GM19240 (cell line): ENCODE results near the gene COBL.

Experiments used
- DNase-seq: peaks from one replicate; pipeline ENCODE4 v3.0.0; 2011; ENCODE audit warnings: low spot score; ENCODE audit not compliant: insufficient read length

The COBL gene

GRCh38 chr7:51308265-51308664 is 8.3 kb downstream of the COBL start:
- no peak for DNase-seq

- DNase-seq = no peak
Measured at GRCh38 chr7:51307651-51308210, 8.9 kb downstream of the COBL start.

DNA sequence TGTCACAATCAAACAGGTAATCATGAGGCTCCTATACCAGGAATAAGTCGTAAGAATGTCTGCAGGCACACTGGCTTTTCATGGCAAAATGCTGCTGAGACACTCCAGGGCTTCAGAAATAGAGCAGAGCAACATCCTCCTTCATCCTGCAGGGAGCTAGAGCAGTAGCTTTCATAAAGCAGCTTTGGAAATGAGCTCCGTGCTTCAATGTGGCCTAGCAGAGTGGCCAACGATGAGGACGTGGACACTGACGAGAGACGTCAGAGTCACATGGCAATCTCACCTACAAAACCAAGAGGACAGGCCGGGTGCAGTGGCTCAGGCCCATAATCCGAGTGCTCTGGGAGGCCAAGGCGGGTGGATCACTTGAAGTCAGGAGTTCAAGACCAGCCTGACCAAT is 9.8 kb downstream of the COBL start:
- no peak for DNase-seq

- DNase-seq = no peak
Measured at GRCh38 chr7:51304729-51305128, 11.9 kb downstream of the COBL start.

DNA sequence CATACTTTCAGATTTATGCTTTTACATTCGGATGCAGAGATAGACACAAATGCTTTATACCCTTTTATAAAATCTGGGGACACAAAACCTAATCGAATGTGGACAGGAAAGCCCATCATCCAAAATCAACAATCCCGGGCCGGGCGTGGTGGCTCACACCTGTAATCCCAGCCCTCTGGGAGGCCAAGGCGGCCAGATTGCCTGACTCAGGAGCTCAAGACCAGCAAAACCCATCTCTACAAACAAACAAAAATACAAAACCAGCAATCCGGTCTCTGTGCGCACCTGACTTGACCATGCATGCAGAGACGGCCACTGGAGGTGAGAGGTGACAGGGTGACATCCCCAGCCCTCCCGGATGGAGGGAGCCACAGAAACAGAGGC is 13.5 kb downstream of the COBL start:
- DNase-seq = no peak

DNA sequence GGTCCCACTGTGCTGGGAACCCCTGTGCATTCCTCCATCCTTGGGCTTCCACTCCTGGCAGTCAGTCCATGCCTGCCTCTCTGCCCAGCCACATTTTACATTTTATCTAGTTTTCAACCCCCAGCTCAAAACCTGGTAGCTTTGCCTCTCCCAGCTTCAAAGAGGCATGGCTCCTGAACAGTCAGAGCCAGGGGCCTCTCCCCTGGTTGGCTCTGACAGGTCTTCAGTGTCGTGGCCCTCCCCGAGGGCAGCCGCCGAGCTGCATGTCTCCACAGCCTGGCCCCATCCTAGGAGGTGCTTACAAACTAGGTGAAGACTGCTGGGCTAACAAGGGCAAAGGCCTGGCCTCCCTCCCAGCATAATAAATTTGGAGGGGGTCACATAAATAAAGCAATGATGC is 14.8 kb downstream of the COBL start:
- no peak for DNase-seq

DNA sequence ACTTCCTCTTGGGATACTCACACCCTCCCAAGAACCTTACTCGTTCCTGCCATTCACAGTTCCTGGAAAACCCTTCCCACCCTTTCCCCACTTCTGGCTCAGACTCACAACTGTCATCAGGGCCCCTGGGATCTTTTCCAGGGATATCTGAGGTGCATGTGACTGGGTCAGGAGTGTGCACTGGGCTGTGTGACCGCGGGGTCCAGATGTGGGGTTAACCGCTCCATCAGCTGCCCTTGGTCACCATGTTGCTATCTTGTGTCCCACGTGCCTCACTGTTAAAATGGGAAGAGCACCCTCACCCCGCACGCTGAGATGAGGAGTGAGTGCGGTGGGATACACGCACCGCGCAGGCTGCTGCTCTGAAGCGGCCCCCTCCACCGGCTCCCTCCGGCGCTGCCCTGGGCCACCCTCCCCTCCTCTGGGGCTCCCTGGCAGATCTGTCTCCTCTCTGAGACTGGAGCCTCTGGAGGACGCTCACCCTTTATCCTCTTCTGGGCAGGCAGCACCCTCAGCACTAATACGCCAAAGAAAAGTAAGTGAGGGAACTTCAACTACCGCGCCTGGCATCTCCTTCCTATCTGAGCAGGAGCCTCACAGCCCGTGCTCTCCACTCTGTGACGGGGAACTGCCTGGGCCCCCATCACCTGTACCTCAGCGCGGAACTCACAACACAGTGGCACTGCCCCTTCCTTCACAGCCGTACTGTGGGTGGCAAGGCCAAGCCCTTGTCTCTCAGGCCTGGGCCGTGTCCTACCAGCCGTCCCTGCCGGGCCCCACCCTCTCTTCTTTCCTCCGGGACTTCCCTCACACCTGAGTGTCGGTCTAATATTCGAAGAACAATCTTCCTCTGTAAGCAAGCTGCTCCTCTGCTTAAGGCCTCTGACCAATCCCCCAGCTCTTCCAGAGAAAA is 15.6 kb downstream of the COBL start:
- DNase-seq = no peak

DNA sequence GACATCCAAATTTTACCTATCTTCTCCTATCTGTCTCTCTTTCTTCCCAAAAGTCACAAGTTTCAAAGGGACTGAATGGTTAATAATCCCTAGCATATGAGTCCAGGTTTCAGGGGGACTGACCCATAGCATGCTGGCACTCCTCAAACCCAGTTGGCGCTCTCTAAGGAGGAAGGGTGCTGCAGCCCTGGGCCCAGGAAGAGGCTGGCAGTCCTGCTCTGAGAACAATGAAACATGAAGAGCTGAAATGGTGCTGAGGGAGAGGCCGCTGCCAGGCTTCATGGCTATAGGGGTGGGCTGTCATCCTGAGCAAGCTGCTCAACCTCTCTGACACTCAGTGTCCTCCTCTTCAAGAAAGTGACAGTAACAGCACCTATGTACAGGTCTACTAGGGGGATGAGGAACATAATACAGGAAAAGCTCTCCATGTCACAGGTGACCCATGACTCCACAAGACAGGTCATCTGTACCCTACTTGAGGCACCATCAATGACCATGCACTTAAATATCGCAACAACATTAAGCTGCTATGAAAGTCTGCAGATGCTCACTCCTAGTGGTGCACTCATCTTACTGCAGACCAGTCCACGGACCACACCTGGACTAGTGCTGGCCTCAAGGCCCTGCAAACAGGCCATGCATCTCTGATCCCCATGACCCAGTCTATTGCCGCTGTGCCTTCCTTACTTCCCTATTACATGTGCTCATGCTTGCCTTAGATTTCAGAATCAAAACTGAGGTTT is 17.0 kb downstream of the COBL start:
- DNase-seq = no peak

GRCh38 chr7:51298912-51299311 is 17.7 kb downstream of the COBL start:
- no peak for DNase-seq

DNA sequence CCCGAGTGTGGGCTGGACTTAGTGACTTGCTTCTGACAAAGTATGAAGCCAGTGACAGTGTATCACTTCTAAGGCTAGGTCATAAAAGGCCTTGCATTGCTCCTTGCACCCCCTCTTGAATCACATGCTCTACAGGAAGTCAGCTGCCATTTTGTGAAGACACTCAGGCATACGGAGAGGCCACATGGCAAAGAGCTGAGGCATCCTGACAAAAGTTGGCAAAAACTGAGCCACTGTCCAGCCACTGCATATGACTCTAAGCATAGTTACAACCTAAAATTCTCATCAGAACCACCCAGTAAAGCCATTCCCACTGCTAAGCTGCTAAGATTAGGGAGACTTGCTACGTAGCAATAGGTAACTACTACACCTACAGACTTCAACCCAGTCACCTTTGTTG is 18.6 kb downstream of the COBL start:
- DNase-seq = no peak

GRCh38 chr7:51295440-51296245 is 21.0 kb downstream of the COBL start:
- DNase-seq = no peak

DNA sequence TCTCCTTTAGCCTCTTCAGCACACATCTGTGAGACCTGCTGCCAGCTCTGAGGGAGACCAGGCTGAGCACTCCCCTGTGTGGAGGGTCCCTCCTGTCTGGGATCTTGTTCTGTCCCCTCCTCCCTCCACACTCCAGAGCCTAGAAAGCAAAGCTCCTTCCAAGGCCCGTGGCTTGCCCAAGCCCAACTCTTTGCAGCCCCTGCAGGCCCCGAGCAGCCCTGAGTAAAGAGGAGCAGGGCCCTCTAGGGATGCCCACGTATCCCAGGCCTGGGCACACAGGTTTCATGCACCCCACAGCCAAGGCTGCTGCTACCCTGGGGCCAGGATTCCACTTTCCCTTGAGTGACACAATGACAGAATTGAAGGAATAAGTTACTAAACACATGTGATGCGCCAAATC is 24.0 kb downstream of the COBL start:
- DNase-seq = no peak

DNA sequence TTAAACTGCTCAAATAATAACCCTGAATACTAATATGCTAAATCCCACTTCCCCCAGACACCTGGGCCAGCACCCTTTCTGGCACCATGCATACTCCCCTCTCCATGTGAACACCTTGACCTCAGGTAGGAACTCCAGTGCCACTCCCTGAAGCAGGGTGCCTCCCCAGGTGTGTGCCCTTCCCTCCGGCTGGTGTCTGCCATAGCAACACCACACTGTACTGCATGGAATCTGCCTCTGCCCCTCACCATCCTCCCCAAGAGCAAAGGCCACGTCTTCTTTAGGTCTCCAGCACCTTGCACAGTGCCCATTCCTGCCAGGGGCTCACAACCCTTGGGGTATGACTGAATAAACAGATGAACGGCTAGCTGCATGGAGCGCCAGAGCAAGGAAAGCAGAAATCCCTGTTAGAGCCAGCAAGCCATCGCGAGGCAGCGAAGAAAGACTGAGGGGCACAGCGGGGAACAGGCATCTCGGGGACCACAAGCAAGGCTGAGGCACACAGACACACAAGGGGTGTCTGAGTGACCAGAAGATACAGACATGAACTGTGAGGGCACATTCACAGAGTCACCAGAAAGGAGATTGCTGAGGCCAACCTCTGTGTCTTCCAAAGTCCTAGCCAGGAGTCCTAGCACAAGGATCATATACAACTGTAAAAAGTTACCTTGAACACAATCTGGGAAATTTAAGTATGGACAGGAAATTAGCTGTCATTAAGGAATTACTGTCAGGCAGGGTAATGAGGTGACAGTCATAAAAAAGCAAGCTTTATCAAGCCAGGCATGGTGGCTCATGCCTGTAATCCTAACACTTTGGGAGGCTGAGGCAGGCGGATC is 25.7 kb downstream of the COBL start:
- DNase-seq = no peak

GRCh38 chr7:51290304-51290637 is 26.3 kb downstream of the COBL start:
- no peak for DNase-seq

DNA sequence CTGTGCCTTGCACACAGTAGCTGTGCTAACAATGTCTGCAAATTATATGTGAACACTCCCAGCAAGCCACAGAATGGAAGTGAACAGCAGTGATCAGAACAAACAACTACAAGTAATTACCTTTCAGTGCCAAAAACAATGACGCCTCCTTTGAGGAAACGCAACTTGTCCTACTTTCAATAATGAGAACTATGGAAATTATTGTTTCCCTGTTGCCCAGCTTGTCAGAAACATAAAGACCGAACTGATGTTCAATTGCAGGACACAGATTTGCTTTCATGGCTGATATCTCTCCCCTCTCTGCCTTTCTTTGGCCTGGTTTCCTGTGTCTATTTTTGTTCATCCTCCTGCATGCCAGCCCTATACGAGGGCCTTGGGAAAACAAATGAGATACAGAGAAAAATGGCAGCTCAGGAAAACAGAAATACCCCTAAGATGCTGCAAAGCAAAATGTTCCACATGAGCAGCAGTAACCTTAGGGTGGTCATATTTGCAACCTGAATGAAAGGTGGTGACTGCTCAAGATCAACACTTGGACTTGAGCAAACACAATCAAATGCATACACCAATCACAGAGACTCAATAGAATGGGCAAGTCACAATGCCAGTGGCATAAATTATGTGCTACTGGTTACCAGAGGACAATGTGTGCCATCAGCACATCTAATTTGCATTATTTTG is 26.8 kb downstream of the COBL start:
- DNase-seq = no peak

- no peak for DNase-seq
Measured at GRCh38 chr7:51288896-51289622, 27.6 kb downstream of the COBL start.

GRCh38 chr7:51286401-51286800 is 30.2 kb downstream of the COBL start:
- no peak for DNase-seq

- no peak for DNase-seq
Measured at GRCh38 chr7:51280156-51280555, 36.5 kb downstream of the COBL start.

- no peak for DNase-seq
Measured at GRCh38 chr7:51279391-51280023, 37.1 kb downstream of the COBL start.
